Pancreas (tissue), 10 donors: Measurements from ENCODE around the gene MAST1. TPM values are rescaled to one million over a fixed set of nuclear protein-coding genes. Genes with fewer than 3 reads are reported as not detected.

Source experiments
- ATAC-seq, 4 donors: fragments of 200-7000 bp; cut with Tn5 transposase; one replicate each; pipeline versions ENCODE4 v1.8.0 to v1.9.1; 2020; ENCODE audit warnings: mild to moderate bottlenecking in 4 of 4, moderate library complexity in 4 of 4
- DNase-seq, 6 donors: peaks; one replicate each; pipeline ENCODE4 v3.0.0-alpha.2; 2020
- FAIRE-seq: peaks from 2 replicates; lab custom pipeline; 2012; peaks lifted over from hg19 to GRCh38; lab: Jason Lieb, UNC
- H3K27ac ChIP-seq, 4 donors: fragments of 200-600 bp; sonication (generic); 1 replicate in 3 of 4; 2 replicates in 1 of 4; pipeline versions ENCODE4 v1.5.0 to v1.8.0; 2020
- H3K27me3 ChIP-seq, 4 donors: fragments of 200-600 bp; one replicate each; pipeline ENCODE4 v1.8.0; 2021
- H3K36me3 ChIP-seq, 3 donors: fragments of 200-600 bp; sonication (generic) in 1 of 3; one replicate each; pipeline versions ENCODE4 v1.5.0 to v1.8.0; 2020 to 2021
- H3K4me1 ChIP-seq, 3 donors: fragments of 200-600 bp; one replicate each; pipeline ENCODE4 v1.8.0; 2021
- H3K4me3 ChIP-seq, 4 donors: fragments of 200-600 bp; sonication (generic) in 2 of 4; one replicate each; pipeline versions ENCODE4 v1.5.0 to v1.8.0; 2020 to 2021
- H3K9me3 ChIP-seq, 4 donors: fragments of 200-600 bp; one replicate each; pipeline ENCODE4 v1.8.0; 2021
- CTCF ChIP-seq, 4 donors: fragments of 200-600 bp; sonication (generic) in 3 of 4; IDR thresholded peaks; one replicate each; pipeline versions ENCODE4 v1.5.0 to v1.8.0; 2021; ENCODE audit warnings: antibody characterized with exemption in 4 of 4
- WGBS, 2 donors: extraction: QIAGEN DNeasy Blood & Tissue Kit; methylation state at CpG; one replicate each; pipeline ENCODE4 v1.1.7; 2013; 5-methylcytosine and 5-hydroxymethylcytosine counted together
- intact Hi-C, 3 donors: fragments of 100-400 bp; cut with DNase I; formaldehyde crosslinking; loops; one replicate each; pipeline versions ENCODE4 v1.11.1 to v1.14.2; 2022
- polyA plus RNA-seq, 2 donors: library from polyadenylated mRNA; stranded (reverse); fragments of 200-250 nt; gene quantifications; one replicate each; pipeline ENCODE4 v1.2.3, GENCODE V29; 2013
- total RNA-seq, 6 donors: library from RNA; stranded (reverse); fragmentation: NEBNext Ultra II Directional in 4 of 6; extraction: Animal tissue kit (Norgen Biotek cat#: 25700) in 4 of 6; gene quantifications; one replicate each; pipeline versions ENCODE4 v1.2.1 to v1.2.4, GENCODE V29; 2021 to 2023
- donor health status: healthy with polysubstance abuse.
- donor health status: DM: no; HTN: no; CAD: no; lungs with moderate emphysema.
- donor health status: DM: no; HTN: no; CAD: no.
- donor health status: control.
- donor health status: control.
- donor health status: Bipolar disorder and iron deficiency.
- donor health status: DM: yes; HTN: yes; CAD: no.
- donor health status: DM: no; HTN: no; CAD: no.
- donor health status: DM: no; HTN: no; CAD: no.
- donor health status: DM: yes; HTN: yes; CAD: no.

Gene MAST1
- total and polyA plus RNA-seq, 8 donors = 0.23 to 7.3 (median 0.91) TPM

- Histone ChIP-seq H3K4me3 (no peak overlapping the region), H3K9me3 (no peaks in the 10 kb centered on the region), H3K27me3 (peaks cover 0 to 22% (median 4%) of the 10 kb centered on the region in 4 donors), H3K36me3 (no peaks in the 10 kb centered on the region), H3K27ac (no peak overlapping the region), H3K4me1 (peaks cover 0 to 6% (median 0%) of the 10 kb centered on the region in 3 donors)
- DNase-seq = peak in 3 of 6 donors; percentile 40 to 62 (median 55)
- FAIRE-seq = no peak
- no peak for TF ChIP-seq CTCF (IDR thresholded peaks at IDR 0.05)
- WGBS, 2 donors = 2 to 4% methylated on average over 23 of the region's 23 CpGs
- ATAC-seq = peak in 3 of 4 donors; percentile 57 to 63 (median 63)
- intact Hi-C loops = no loop called here
These were observed 9.8 kb upstream of the MAST1 start for GRCh38 chr19:12828494-12828893.

DNA sequence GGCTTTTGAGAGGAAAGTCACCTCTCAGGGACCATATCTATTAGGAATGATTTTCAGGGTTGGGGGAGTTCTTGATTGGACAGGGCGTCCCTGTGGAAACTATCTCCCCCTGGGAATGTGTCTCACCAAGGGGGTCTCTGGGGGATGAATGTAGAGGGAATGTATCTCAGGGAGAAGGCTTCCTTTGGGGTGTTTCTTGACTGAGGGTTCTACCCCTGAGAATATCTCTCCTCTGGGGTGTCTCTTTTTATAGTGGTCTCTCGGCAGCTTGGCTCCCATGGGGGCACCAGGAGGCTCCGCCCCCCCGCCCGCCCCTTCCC, 4.9 kb upstream of the MAST1 start:
- 0 to 3% methylated on average over 2 to 4 of the region's 5 CpGs for WGBS, 2 donors
- peaks cover 0 to 36% (median 2%) of the 10 kb centered on the region in 4 donors for H3K27me3 ChIP-seq
- intact Hi-C loops = no loop called here
- H3K4me3 ChIP-seq = peak overlapping the region in 2 of 4 donors; percentile 29 to 40
- FAIRE-seq = no peak
- peaks cover 0 to 10% (median 0%) of the 10 kb centered on the region in 3 donors for H3K4me1 ChIP-seq
- no peak for ATAC-seq
- no peak overlapping the region for H3K27ac ChIP-seq
- H3K9me3 ChIP-seq = no peaks in the 10 kb centered on the region
- no peak for TF ChIP-seq CTCF (IDR thresholded peaks at IDR 0.05)
- no peak for DNase-seq
- H3K36me3 ChIP-seq = no peaks in the 10 kb centered on the region

DNA sequence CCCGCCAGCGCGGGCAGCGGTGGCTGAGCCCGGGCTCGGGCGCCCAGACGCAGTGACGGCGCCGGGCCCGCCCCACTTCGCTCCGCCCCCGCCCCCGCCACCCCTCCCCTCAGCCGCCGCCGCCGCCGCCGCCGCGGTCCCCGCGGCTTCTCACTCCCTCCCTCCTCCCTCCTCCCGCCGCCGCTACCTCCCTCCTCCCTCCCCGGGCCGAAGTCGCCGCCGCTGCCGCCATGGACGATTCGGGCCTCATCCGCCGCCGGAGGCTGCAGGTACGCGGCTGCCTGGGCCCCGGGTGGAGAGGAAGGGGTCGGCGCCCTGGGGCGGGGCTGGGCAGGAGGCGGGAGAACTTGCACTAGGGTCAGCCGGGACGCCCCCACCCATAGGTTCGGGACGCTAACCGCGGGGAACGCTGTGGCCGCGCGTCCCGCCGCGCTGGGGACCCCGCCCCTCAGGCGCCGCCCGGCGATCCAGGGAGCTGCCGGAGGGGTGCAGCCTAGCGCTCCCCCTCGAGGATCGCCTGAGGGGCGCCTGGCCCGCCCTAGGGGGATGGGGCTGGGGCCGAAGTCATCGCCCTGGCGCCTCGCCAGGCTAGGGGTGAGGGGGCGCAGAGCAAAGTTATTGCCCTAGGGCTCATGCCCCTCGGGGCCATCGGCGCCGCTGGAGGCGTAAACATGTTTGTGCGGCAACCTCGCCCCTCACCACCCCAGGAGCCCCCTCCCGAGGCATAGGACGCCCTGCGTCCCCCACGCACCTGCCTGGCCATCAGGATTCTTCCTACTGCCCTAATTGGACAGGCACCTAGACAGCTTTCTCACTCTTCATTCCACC, 4.4 kb upstream of the MAST1 start:
- no peak for TF ChIP-seq CTCF (IDR thresholded peaks at IDR 0.05)
- H3K4me1 ChIP-seq = peaks cover 0 to 9% (median 0%) of the 10 kb centered on the region in 3 donors
- ATAC-seq = peak; percentile 43 to 52 (median 50)
- no peak overlapping the region for H3K27ac ChIP-seq
- no peaks in the 10 kb centered on the region for H3K36me3 ChIP-seq
- intact Hi-C loops = no loop called here
- H3K4me3 ChIP-seq = peak overlapping the region in 3 of 4 donors; percentile 12 to 40 (median 29)
- H3K9me3 ChIP-seq = no peaks in the 10 kb centered on the region
- 2 to 3% methylated on average over 25 to 66 of the region's 87 CpGs for WGBS, 2 donors
- H3K27me3 ChIP-seq = peaks cover 0 to 42% (median 2%) of the 10 kb centered on the region in 4 donors
- no peak for FAIRE-seq
- peak in 5 of 6 donors; percentile 26 to 76 (median 58) for DNase-seq

- H3K4me3 ChIP-seq = peak within 1 kb of the TSS in 3 of 4 donors; percentile 12 to 40 (median 29)
- peaks cover 0 to 42% (median 2%) of the 10 kb centered on the region in 4 donors for H3K27me3 ChIP-seq
- no peaks in the 10 kb centered on the region for H3K9me3 ChIP-seq
- TF ChIP-seq CTCF (IDR thresholded peaks at IDR 0.05) = no peak
- H3K36me3 ChIP-seq = no peaks in the 10 kb centered on the region
- WGBS, 2 donors = 7 to 14% methylated on average over 20 of the region's 20 CpGs
- no peak within 1 kb of the TSS for H3K27ac ChIP-seq
- intact Hi-C loops = no loop called here
- H3K4me1 ChIP-seq = peaks cover 0 to 9% (median 0%) of the 10 kb centered on the region in 3 donors
- no peak for FAIRE-seq
- peak in 1 of 6 donors; percentile 33 for DNase-seq
- no peak for ATAC-seq
These were observed 3.8 kb upstream of the MAST1 start, which contains the start of gene RTBDN for GRCh38 chr19:12834566-12834943. RTBDN (minus strand) TSS chr19:12834579; CDS start chr19:12829979, 4,600 bp downstream.
